ENCODE results near the gene AGBL1. TPM values are rescaled to one million over a fixed set of nuclear protein-coding genes. Genes with fewer than 3 reads are reported as not detected.

Gene AGBL1
- total RNA-seq, 6 experiments from 2014 or later: not detected

DNA sequence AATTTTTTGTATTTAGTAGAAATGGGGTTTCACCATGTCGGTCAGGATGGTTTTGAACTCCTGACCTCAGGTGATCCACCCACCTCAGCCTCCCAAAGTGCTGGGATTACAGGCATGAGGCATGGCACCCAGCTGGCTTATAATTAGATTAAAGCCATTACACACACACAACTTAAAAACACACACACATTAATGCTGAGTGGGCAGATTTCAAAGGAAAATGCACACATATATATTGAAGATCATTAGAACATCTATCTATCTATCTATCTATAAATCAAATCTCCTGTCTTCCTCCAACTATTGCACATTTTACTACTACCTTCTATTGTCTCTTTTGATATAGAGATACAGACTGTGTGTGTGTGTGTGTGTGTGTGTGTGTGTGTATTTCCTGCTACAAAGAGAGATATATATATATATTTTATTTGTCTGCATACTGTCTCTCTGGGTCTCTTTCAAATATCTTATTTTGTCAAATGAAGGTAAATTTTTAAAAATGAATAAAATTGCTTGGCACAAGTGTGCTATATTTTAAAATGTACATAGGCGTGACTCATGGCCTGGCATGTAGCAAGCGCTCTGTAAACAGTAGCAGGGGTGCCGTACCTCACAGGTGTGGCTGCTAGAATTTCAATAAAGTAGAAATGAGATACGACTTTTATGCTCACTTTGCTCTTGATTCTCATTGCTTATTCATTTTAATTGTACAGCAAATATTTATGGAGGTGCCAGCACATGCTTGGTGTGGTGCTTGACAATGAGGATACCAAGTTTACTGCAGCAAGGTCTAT, 655.8 kb downstream of the AGBL1 start:
- Mint-ChIP-seq H3K9me3 (peaks cover 50% of the 10 kb centered on the region), H3K27me3 (ENCODE audit: insufficient read depth) (no peaks in the 10 kb centered on the region), H3K4me3 (no peak overlapping the region), H3K36me3 (ENCODE audit: low read depth) (no peaks in the 10 kb centered on the region; the same call in 1 of the 2 replicates), H3K4me1 (ENCODE audit: low read depth) (no peaks in the 10 kb centered on the region), H3K27ac (no peak overlapping the region)
- no peak for DNase-seq
- TF ChIP-seq CTCF (IDR thresholded peaks at IDR 0.05): no peak

GRCh38 chr15:86741917-86742316, 662.2 kb downstream of the AGBL1 start:
- H3K27me3 Mint-ChIP-seq (ENCODE audit: insufficient read depth): no peaks in the 10 kb centered on the region
- no peak overlapping the region for H3K4me3 Mint-ChIP-seq
- no peak for DNase-seq
- no peak for TF ChIP-seq CTCF (IDR thresholded peaks at IDR 0.05)
- no peaks in the 10 kb centered on the region; the same call in 1 of the 2 replicates for H3K36me3 Mint-ChIP-seq (ENCODE audit: low read depth)
- no peaks in the 10 kb centered on the region for H3K4me1 Mint-ChIP-seq (ENCODE audit: low read depth)
- H3K9me3 Mint-ChIP-seq: peaks cover 58% of the 10 kb centered on the region
- no peak overlapping the region for H3K27ac Mint-ChIP-seq

- H3K27ac Mint-ChIP-seq: no peak overlapping the region
- no peaks in the 10 kb centered on the region; the same call in 1 of the 2 replicates for H3K36me3 Mint-ChIP-seq (ENCODE audit: low read depth)
- H3K9me3 Mint-ChIP-seq: peaks cover 50% of the 10 kb centered on the region
- H3K4me1 Mint-ChIP-seq (ENCODE audit: low read depth): no peaks in the 10 kb centered on the region
- H3K27me3 Mint-ChIP-seq (ENCODE audit: insufficient read depth): no peaks in the 10 kb centered on the region
- no peak overlapping the region for H3K4me3 Mint-ChIP-seq
- no peak for DNase-seq
- peak; percentile 23; the same call in 1 of the 2 replicates for TF ChIP-seq CTCF (IDR thresholded peaks at IDR 0.05)
These were observed 663.7 kb downstream of the AGBL1 start for GRCh38 chr15:86743283-86743903.

DNA sequence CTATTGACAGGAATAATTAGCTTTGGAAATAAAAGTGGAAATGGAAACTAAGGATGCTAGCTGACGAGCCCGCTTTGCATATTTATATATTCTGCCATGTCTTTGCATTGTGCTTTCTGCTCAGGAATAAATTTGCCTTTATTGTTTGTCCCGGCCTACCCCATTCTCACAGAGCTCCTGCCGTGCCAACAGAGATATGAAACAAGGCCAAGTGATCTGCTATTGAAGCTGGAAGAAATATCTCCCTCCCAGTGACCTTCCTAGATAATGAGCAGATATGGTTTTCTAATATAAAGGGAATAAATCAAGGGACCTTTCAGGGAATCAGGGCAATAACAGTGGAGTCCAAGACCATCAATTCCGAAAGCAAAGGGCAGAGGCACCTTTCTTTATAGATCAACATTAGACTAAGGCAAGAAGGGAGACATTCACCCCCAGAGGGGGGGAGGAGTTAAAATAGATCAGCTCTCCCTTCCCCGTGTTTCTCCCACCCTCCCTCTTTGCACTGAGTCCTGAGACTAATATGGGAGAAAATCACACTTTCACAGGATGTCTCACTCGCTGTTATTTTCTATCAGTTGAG, 664.6 kb downstream of the AGBL1 start:
- no peak for TF ChIP-seq CTCF (IDR thresholded peaks at IDR 0.05)
- Mint-ChIP-seq H3K4me3 (no peak overlapping the region), H3K9me3 (peaks cover 53% of the 10 kb centered on the region), H3K36me3 (ENCODE audit: low read depth) (no peaks in the 10 kb centered on the region; the same call in 1 of the 2 replicates), H3K27ac (no peak overlapping the region), H3K27me3 (ENCODE audit: insufficient read depth) (no peaks in the 10 kb centered on the region), H3K4me1 (ENCODE audit: low read depth) (no peaks in the 10 kb centered on the region)
- DNase-seq: no peak

DNA sequence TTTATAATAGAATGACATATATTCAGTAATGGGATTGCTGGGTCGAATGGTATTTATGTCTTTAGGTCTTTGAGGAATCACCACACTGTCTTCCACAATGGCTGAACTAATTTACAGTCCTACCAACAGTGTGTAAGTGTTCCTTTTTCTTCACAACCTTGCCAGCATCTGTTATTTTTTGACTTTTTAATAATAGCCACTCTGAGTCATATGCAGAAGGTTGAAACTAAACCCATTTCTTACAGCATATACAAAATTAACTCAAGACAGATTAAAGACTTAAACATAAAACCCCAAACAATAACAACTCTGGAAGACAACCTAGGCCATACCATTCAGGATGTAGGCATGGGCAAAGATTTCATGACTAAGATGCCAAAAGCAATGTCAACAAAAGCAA, 671.4 kb downstream of the AGBL1 start:
- Mint-ChIP-seq H3K9me3 (peaks cover 44% of the 10 kb centered on the region), H3K27me3 (ENCODE audit: insufficient read depth) (no peaks in the 10 kb centered on the region), H3K27ac (no peak overlapping the region), H3K4me1 (ENCODE audit: low read depth) (no peaks in the 10 kb centered on the region), H3K36me3 (ENCODE audit: low read depth) (no peaks in the 10 kb centered on the region), H3K4me3 (no peak overlapping the region)
- no peak for TF ChIP-seq CTCF (IDR thresholded peaks at IDR 0.05)
- DNase-seq: no peak

Data from HFFc6 (cell line).